ENCODE results near the gene DCUN1D3.

DNA sequence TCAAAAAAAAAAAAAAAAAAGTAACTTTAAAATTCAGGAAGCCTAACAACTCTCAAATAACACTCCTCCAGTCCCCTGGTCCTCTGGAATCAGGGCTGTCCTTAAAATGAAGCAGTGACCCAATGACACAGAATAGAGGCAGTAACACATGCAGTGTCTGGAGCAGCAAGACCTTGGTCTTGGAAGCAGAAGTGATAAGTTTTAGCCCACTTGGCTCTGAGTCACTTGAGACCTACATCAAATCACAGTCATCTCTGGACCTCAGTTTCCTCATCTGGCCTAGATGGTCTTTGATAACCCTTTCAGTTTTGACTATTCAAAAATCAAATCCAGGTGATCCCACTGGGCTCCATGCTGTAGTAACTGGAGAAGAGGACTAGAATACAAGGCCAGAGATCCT is 39.5 kb upstream of the DCUN1D3 start:
- TF ChIP-seq, protein P1, sequence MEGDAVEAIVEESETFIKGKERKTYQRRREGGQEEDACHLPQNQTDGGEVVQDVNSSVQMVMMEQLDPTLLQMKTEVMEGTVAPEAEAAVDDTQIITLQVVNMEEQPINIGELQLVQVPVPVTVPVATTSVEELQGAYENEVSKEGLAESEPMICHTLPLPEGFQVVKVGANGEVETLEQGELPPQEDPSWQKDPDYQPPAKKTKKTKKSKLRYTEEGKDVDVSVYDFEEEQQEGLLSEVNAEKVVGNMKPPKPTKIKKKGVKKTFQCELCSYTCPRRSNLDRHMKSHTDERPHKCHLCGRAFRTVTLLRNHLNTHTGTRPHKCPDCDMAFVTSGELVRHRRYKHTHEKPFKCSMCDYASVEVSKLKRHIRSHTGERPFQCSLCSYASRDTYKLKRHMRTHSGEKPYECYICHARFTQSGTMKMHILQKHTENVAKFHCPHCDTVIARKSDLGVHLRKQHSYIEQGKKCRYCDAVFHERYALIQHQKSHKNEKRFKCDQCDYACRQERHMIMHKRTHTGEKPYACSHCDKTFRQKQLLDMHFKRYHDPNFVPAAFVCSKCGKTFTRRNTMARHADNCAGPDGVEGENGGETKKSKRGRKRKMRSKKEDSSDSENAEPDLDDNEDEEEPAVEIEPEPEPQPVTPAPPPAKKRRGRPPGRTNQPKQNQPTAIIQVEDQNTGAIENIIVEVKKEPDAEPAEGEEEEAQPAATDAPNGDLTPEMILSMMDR (IDR thresholded peaks at IDR 0.05; ENCODE audit: insufficient read depth, low read length, poor library complexity, severe bottlenecking), result no peak
- no peak for TF ChIP-seq EZH2phosphoT487 (conservative IDR thresholded peaks at IDR 0.05; ENCODE audit: low read length)

Measured in SU-DHL-6 (cell line).